GM23338 (cell line): Measurements from ENCODE around the gene DOCK1. TPM values are rescaled to one million over a fixed set of nuclear protein-coding genes. Genes with fewer than 3 reads are reported as not detected.

Experiments
- ATAC-seq: fragments of 200-7000 bp; cut with Tn5 transposase; 3 replicates; pipeline ENCODE4 v1.9.1; 2020
- DNase-seq: peaks from one replicate; pipeline ENCODE4 v3.0.0-alpha.2; 2015; ENCODE audit warnings: low spot score
- H2AFZ ChIP-seq: fragments of 200-600 bp; sonication (generic); 2 replicates; pipeline ENCODE4 v1.8.0; 2016; ENCODE audit warnings: antibody characterized with exemption, mild to moderate bottlenecking, moderate library complexity
- H3F3A ChIP-seq: fragments of 200-600 bp; sonication (generic); replicated peaks from 2 replicates; pipeline ENCODE4 v1.8.0; 2017; ENCODE audit warnings: antibody characterized with exemption, mixed run types, low read depth
- H3K27ac ChIP-seq: fragments of 200-600 bp; sonication (generic); 2 replicates; pipeline ENCODE4 v1.6.1; 2016; ENCODE audit warnings: low read depth
- H3K27me3 ChIP-seq: fragments of 200-600 bp; sonication (generic); 2 replicates; pipeline ENCODE4 v1.8.0; 2016; ENCODE audit warnings: mild to moderate bottlenecking, mixed run types, moderate library complexity; ENCODE audit not compliant: insufficient read depth
- H3K36me3 ChIP-seq: fragments of 200-600 bp; sonication (generic); 2 replicates; pipeline ENCODE4 v1.8.0; 2016; ENCODE audit warnings: mild to moderate bottlenecking; ENCODE audit not compliant: insufficient read depth
- H3K4me1 ChIP-seq: fragments of 200-600 bp; sonication (generic); 2 replicates; pipeline ENCODE4 v1.8.0; 2016; ENCODE audit warnings: mild to moderate bottlenecking, moderate library complexity; ENCODE audit not compliant: insufficient read depth
- H3K4me2 ChIP-seq: fragments of 200-600 bp; sonication (generic); 2 replicates; pipeline ENCODE4 v1.7.1; 2017; ENCODE audit warnings: mixed run types
- H3K4me3 ChIP-seq: fragments of 200-600 bp; sonication (generic); 2 replicates; pipeline ENCODE4 v1.6.1; 2016; ENCODE audit warnings: mixed run types
- H3K79me2 ChIP-seq: fragments of 200-600 bp; sonication (generic); replicated peaks from 2 replicates; pipeline ENCODE4 v1.8.0; 2017; ENCODE audit warnings: mild to moderate bottlenecking; ENCODE audit not compliant: insufficient read depth
- H3K9me2 ChIP-seq: fragments of 200-600 bp; sonication (generic); 2 replicates; pipeline ENCODE4 v1.8.0; 2017; ENCODE audit not compliant: insufficient read depth
- H4K20me1 ChIP-seq: fragments of 200-600 bp; sonication (generic); replicated peaks from 2 replicates; pipeline ENCODE4 v1.8.0; 2017; ENCODE audit warnings: mild to moderate bottlenecking; ENCODE audit not compliant: insufficient read depth
- H3K27ac Mint-ChIP-seq: 2 replicates; pipeline ENCODE4 v1.8.0; 2020; ENCODE audit warnings: inconsistent platforms, mild to moderate bottlenecking, moderate library complexity, mixed read lengths
- H3K27me3 Mint-ChIP-seq: 3 replicates; pipeline ENCODE4 v1.8.0; 2022; ENCODE audit warnings: low read depth, mild to moderate bottlenecking, moderate library complexity, mixed read lengths, inconsistent platforms; ENCODE audit not compliant: insufficient read depth, poor library complexity
- H3K36me3 Mint-ChIP-seq: 3 replicates; pipeline ENCODE4 v1.8.0; 2021; ENCODE audit warnings: low read depth, mild to moderate bottlenecking, inconsistent platforms, moderate library complexity, mixed read lengths
- H3K4me1 Mint-ChIP-seq: 3 replicates; pipeline ENCODE4 v1.8.0; 2020; ENCODE audit warnings: mild to moderate bottlenecking, inconsistent platforms, mixed read lengths
- H3K4me3 Mint-ChIP-seq: 3 replicates; pipeline ENCODE4 v1.8.0; 2021; ENCODE audit warnings: moderate library complexity, mild to moderate bottlenecking, inconsistent platforms, mixed read lengths
- H3K9me3 Mint-ChIP-seq: 3 replicates; pipeline ENCODE4 v1.8.0; 2020; ENCODE audit warnings: moderate library complexity, mild to moderate bottlenecking, inconsistent platforms, mixed read lengths
- CREB1 ChIP-seq: fragments of 250-450 bp; sonication (Bioruptor Pico); IDR thresholded peaks from 2 replicates; pipeline ENCODE4 v1.5.0; 2020; ENCODE audit warnings: low read depth, mild to moderate bottlenecking, moderate library complexity
- EZH2 ChIP-seq: fragments of 200-600 bp; sonication (generic); IDR thresholded peaks from one replicate; pipeline ENCODE4 v1.8.0; 2017; ENCODE audit warnings: antibody characterized with exemption, mild to moderate bottlenecking, low read depth; ENCODE audit not compliant: unreplicated experiment
- EZH2phosphoT487 ChIP-seq: fragments of 200-600 bp; sonication (generic); IDR thresholded peaks from one replicate; pipeline ENCODE4 v1.8.1; 2018; ENCODE audit warnings: antibody characterized with exemption; ENCODE audit not compliant: unreplicated experiment
- JUNB ChIP-seq: IDR thresholded peaks from one replicate; pipeline ENCODE4 v1.6.1; 2016; ENCODE audit warnings: antibody characterized with exemption; ENCODE audit not compliant: unreplicated experiment
- NANOG ChIP-seq: IDR thresholded peaks from 2 replicates; pipeline ENCODE4 v1.6.1; 2016; ENCODE audit warnings: antibody characterized with exemption, borderline replicate concordance
- POLR2AphosphoS5 ChIP-seq: IDR thresholded peaks from 2 replicates; pipeline ENCODE4 v1.6.1; 2016; ENCODE audit warnings: antibody characterized with exemption, low read depth
- REST ChIP-seq: IDR thresholded peaks from one replicate; pipeline ENCODE4 v1.6.1; 2018; ENCODE audit warnings: antibody characterized with exemption; ENCODE audit not compliant: unreplicated experiment
- ZNF114 ChIP-seq: fragments of 250-450 bp; sonication (Bioruptor Pico); IDR thresholded peaks from 2 replicates; pipeline ENCODE4 v1.5.0; 2020; ENCODE audit warnings: mild to moderate bottlenecking, moderate library complexity
- ZNF331 ChIP-seq: fragments of 250-450 bp; sonication (Bioruptor Pico); IDR thresholded peaks from 2 replicates; pipeline ENCODE4 v1.5.0; 2020; ENCODE audit warnings: low read depth, mild to moderate bottlenecking, moderate library complexity
- polyA plus RNA-seq: library from polyadenylated mRNA; unstranded; fragments of >200 nt; fragmentation: Nextera tagmentation; extraction: Ambion mirVana; gene quantifications from 2 replicates; pipeline ENCODE4 v1.2.1, GENCODE V29; 2016
- total RNA-seq: library from RNA; depleted of rRNA; stranded (reverse); fragments of >200 nt; shearing (Covaris generic); gene quantifications from 2 replicates; pipeline ENCODE4 v1.2.3, GENCODE V29; 2014
- TF ChIP-seq, protein P1 (sequence below): fragments of 250-450 bp; sonication (Bioruptor Pico); IDR thresholded peaks from 2 replicates; pipeline ENCODE4 v1.5.0; 2020; ENCODE audit warnings: mild to moderate bottlenecking, moderate library complexity
- TF ChIP-seq, protein P2 (sequence below): IDR thresholded peaks from 2 replicates; pipeline ENCODE4 v1.6.1; 2016; ENCODE audit warnings: antibody characterized with exemption

Gene DOCK1
- total and polyA plus RNA-seq, 2 experiments from 2014 or later = 13.2 to 55.3 TPM

GRCh38 chr10:127125331-127125730 lies 220.1 kb downstream of the DOCK1 start:
- no peaks in the 10 kb centered on the region for H3K9me3 Mint-ChIP-seq
- Histone ChIP-seq H3K27me3 (no peaks in the 10 kb centered on the region), H3K4me1 (no peaks in the 10 kb centered on the region), H4K20me1 (no peaks in the 10 kb centered on the region), H3K36me3 (no peaks in the 10 kb centered on the region; the same call in 1 of the 2 replicates), H3K9me2 (no peaks in the 10 kb centered on the region), H3F3A (no peaks in the 10 kb centered on the region), H3K79me2 (no peaks in the 10 kb centered on the region), H3K27ac (no peak overlapping the region), H3K4me3 (no peak overlapping the region), H2AFZ (no peak overlapping the region), H3K4me2 (no peak overlapping the region)
- H3K4me1 Mint-ChIP-seq = no peaks in the 10 kb centered on the region
- H3K36me3 Mint-ChIP-seq = peaks cover 27% of the 10 kb centered on the region
- no peak for DNase-seq
- no peak overlapping the region for H3K27ac Mint-ChIP-seq
- peaks cover 1% of the 10 kb centered on the region for H3K27me3 Mint-ChIP-seq
- H3K4me3 Mint-ChIP-seq = no peak overlapping the region
- TF ChIP-seq JUNB (no peak), EZH2phosphoT487 (no peak), NANOG (no peak), ZNF331 (CRISPR knock-in tag) (no peak), CREB1 (no peak), POLR2AphosphoS5 (no peak), ZNF114 (CRISPR knock-in tag) (no peak), EZH2 (no peak), REST (no peak)
- TF ChIP-seq, protein P1, sequence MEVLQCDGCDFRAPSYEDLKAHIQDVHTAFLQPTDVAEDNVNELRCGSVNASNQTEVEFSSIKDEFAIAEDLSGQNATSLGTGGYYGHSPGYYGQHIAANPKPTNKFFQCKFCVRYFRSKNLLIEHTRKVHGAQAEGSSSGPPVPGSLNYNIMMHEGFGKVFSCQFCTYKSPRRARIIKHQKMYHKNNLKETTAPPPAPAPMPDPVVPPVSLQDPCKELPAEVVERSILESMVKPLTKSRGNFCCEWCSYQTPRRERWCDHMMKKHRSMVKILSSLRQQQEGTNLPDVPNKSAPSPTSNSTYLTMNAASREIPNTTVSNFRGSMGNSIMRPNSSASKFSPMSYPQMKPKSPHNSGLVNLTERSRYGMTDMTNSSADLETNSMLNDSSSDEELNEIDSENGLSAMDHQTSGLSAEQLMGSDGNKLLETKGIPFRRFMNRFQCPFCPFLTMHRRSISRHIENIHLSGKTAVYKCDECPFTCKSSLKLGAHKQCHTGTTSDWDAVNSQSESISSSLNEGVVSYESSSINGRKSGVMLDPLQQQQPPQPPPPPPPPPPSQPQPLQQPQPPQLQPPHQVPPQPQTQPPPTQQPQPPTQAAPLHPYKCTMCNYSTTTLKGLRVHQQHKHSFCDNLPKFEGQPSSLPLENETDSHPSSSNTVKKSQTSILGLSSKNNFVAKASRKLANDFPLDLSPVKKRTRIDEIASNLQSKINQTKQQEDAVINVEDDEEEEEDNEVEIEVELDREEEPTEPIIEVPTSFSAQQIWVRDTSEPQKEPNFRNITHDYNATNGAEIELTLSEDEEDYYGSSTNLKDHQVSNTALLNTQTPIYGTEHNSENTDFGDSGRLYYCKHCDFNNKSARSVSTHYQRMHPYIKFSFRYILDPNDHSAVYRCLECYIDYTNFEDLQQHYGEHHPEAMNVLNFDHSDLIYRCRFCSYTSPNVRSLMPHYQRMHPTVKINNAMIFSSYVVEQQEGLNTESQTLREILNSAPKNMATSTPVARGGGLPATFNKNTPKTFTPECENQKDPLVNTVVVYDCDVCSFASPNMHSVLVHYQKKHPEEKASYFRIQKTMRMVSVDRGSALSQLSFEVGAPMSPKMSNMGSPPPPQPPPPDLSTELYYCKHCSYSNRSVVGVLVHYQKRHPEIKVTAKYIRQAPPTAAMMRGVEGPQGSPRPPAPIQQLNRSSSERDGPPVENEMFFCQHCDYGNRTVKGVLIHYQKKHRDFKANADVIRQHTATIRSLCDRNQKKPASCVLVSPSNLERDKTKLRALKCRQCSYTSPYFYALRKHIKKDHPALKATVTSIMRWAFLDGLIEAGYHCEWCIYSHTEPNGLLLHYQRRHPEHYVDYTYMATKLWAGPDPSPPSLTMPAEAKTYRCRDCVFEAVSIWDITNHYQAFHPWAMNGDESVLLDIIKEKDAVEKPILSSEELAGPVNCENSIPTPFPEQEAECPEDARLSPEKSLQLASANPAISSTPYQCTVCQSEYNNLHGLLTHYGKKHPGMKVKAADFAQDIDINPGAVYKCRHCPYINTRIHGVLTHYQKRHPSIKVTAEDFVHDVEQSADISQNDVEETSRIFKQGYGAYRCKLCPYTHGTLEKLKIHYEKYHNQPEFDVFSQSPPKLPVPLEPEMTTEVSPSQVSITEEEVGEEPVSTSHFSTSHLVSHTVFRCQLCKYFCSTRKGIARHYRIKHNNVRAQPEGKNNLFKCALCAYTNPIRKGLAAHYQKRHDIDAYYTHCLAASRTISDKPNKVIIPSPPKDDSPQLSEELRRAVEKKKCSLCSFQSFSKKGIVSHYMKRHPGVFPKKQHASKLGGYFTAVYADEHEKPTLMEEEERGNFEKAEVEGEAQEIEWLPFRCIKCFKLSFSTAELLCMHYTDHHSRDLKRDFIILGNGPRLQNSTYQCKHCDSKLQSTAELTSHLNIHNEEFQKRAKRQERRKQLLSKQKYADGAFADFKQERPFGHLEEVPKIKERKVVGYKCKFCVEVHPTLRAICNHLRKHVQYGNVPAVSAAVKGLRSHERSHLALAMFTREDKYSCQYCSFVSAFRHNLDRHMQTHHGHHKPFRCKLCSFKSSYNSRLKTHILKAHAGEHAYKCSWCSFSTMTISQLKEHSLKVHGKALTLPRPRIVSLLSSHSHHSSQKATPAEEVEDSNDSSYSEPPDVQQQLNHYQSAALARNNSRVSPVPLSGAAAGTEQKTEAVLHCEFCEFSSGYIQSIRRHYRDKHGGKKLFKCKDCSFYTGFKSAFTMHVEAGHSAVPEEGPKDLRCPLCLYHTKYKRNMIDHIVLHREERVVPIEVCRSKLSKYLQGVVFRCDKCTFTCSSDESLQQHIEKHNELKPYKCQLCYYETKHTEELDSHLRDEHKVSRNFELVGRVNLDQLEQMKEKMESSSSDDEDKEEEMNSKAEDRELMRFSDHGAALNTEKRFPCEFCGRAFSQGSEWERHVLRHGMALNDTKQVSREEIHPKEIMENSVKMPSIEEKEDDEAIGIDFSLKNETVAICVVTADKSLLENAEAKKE (CRISPR knock-in tag) = no peak
- TF ChIP-seq, protein P2, sequence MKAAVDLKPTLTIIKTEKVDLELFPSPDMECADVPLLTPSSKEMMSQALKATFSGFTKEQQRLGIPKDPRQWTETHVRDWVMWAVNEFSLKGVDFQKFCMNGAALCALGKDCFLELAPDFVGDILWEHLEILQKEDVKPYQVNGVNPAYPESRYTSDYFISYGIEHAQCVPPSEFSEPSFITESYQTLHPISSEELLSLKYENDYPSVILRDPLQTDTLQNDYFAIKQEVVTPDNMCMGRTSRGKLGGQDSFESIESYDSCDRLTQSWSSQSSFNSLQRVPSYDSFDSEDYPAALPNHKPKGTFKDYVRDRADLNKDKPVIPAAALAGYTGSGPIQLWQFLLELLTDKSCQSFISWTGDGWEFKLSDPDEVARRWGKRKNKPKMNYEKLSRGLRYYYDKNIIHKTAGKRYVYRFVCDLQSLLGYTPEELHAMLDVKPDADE = no peak
- ATAC-seq = no peak
